Endodermal cell (in vitro differentiated cells): ENCODE results near the gene GNG13. TPM values are rescaled to one million over a fixed set of nuclear protein-coding genes. Genes with fewer than 3 reads are reported as not detected.

Source experiments
- DNase-seq: peaks from one replicate; pipeline ENCODE4 v3.0.0-alpha.2; 2017
- H3K27ac ChIP-seq: 2 replicates; pipeline ENCODE4 v1.5.1; 2013; ENCODE audit warnings: mild to moderate bottlenecking, low read depth, low read length, moderate library complexity
- H3K27me3 ChIP-seq: 2 replicates; pipeline ENCODE4 v1.6.1; 2013; ENCODE audit warnings: mild to moderate bottlenecking, low read length, moderate library complexity; ENCODE audit not compliant: insufficient read depth, control insufficient read depth, poor library complexity, severe bottlenecking
- H3K36me3 ChIP-seq: 2 replicates; pipeline ENCODE4 v1.7.0; 2013; ENCODE audit warnings: mild to moderate bottlenecking, low read length, moderate library complexity; ENCODE audit not compliant: control insufficient read depth, insufficient read depth
- H3K4me1 ChIP-seq: one replicate; pipeline ENCODE4 v1.7.0; 2013; ENCODE audit warnings: low read length; ENCODE audit not compliant: control insufficient read depth, insufficient read depth
- H3K4me3 ChIP-seq: 2 replicates; pipeline ENCODE4 v1.5.1; 2013; ENCODE audit warnings: mild to moderate bottlenecking, low read length, moderate library complexity
- H3K9ac ChIP-seq: 2 replicates; pipeline ENCODE4 v1.6.1; 2013; ENCODE audit warnings: mild to moderate bottlenecking, low read length, moderate library complexity; ENCODE audit not compliant: poor library complexity, severe bottlenecking; ENCODE audit errors: extremely low read depth
- H3K9me3 ChIP-seq: 2 replicates; pipeline ENCODE4 v1.6.1; 2013; ENCODE audit warnings: mild to moderate bottlenecking, low read length, moderate library complexity; ENCODE audit not compliant: control insufficient read depth
- H3K27ac Mint-ChIP-seq: 2 replicates; pipeline ENCODE4 v1.8.0; 2020; ENCODE audit warnings: mixed read lengths
- H3K27me3 Mint-ChIP-seq: 2 replicates; pipeline ENCODE4 v1.8.0; 2021; ENCODE audit warnings: mild to moderate bottlenecking, mixed read lengths; ENCODE audit not compliant: insufficient read depth
- H3K36me3 Mint-ChIP-seq: 2 replicates; pipeline ENCODE4 v1.8.0; 2020; ENCODE audit warnings: low read depth, mixed read lengths
- H3K4me1 Mint-ChIP-seq: 2 replicates; pipeline ENCODE4 v1.8.0; 2020; ENCODE audit warnings: mixed read lengths
- H3K4me3 Mint-ChIP-seq: 2 replicates; pipeline ENCODE4 v1.8.0; 2020; ENCODE audit warnings: mild to moderate bottlenecking, moderate library complexity, mixed read lengths
- H3K9me3 Mint-ChIP-seq: 2 replicates; pipeline ENCODE4 v1.8.0; 2020; ENCODE audit warnings: mild to moderate bottlenecking, mixed read lengths
- WGBS, 2 experiments: methylation state at CpG; one replicate each; pipeline versions ENCODE4 v1.1.5 to v1.1.7; 2013; ENCODE audit warnings: missing lambda C conversion rate in 2 of 2, mixed read lengths in 1 of 2; ENCODE audit not compliant: insufficient coverage in 1 of 2, insufficient read length in 1 of 2; 5-methylcytosine and 5-hydroxymethylcytosine counted together
- total RNA-seq, 2 donors: library from RNA; stranded (reverse); fragmentation: NEBNext Ultra II Directional in 1 of 2; extraction: Animal tissue kit (Norgen Biotek cat#: 25700) in 1 of 2; gene quantifications; 2 replicates in 1 of 2; 3 replicates in 1 of 2; pipeline ENCODE4 v1.2.1, GENCODE V29; 2021
- TF ChIP-seq, protein P1 (sequence below): fragments of 200-600 bp; sonication (generic); conservative IDR thresholded peaks from 2 replicates; pipeline ENCODE4 v1.5.0; 2021; ENCODE audit warnings: antibody characterized with exemption, mild to moderate bottlenecking

The GNG13 gene
- total RNA-seq, 2 donors from 2014 or later, result not detected

DNA sequence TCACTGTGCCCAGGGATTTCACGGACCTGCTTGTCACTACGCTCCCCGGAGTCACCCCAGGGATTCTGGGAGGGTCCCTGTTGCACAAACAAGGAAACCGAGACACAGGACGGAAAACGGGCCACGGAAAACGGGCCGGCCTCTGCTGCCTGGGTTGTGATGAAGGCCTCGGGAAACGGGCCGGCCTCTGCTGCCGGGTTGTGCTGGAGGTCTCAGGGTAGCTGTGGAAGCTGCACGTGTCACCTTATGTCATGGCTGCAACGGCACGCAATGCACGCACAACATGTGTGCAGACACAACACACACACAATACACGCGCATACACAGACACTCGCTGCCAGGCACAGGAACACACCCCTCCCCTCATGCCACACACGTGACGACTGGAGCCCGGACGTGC lies 27.0 kb upstream of the GNG13 start:
- H3K4me1 ChIP-seq, result no peaks in the 10 kb centered on the region
- H3K4me3 Mint-ChIP-seq, result no peak overlapping the region
- H3K36me3 Mint-ChIP-seq, result no peaks in the 10 kb centered on the region
- no peaks in the 10 kb centered on the region for H3K9me3 Mint-ChIP-seq
- TF ChIP-seq, protein P1, sequence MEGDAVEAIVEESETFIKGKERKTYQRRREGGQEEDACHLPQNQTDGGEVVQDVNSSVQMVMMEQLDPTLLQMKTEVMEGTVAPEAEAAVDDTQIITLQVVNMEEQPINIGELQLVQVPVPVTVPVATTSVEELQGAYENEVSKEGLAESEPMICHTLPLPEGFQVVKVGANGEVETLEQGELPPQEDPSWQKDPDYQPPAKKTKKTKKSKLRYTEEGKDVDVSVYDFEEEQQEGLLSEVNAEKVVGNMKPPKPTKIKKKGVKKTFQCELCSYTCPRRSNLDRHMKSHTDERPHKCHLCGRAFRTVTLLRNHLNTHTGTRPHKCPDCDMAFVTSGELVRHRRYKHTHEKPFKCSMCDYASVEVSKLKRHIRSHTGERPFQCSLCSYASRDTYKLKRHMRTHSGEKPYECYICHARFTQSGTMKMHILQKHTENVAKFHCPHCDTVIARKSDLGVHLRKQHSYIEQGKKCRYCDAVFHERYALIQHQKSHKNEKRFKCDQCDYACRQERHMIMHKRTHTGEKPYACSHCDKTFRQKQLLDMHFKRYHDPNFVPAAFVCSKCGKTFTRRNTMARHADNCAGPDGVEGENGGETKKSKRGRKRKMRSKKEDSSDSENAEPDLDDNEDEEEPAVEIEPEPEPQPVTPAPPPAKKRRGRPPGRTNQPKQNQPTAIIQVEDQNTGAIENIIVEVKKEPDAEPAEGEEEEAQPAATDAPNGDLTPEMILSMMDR, result no peak
- H3K27me3 Mint-ChIP-seq, result no peaks in the 10 kb centered on the region
- H3K36me3 ChIP-seq, result no peaks in the 10 kb centered on the region
- no peak overlapping the region for H3K9ac ChIP-seq
- H3K4me3 ChIP-seq, result no peak overlapping the region
- H3K27me3 ChIP-seq, result no peaks in the 10 kb centered on the region
- no peaks in the 10 kb centered on the region for H3K4me1 Mint-ChIP-seq
- 92 to 98% methylated on average over 13 to 24 of the region's 24 CpGs for WGBS, 2 experiments
- H3K27ac Mint-ChIP-seq, result no peak overlapping the region
- DNase-seq, result no peak
- H3K27ac ChIP-seq, result no peak overlapping the region
- no peaks in the 10 kb centered on the region for H3K9me3 ChIP-seq

- 88 to 90% methylated on average over 32 to 36 of the region's 36 CpGs for WGBS, 2 experiments
- Histone ChIP-seq H3K9ac (no peak overlapping the region), H3K4me1 (no peaks in the 10 kb centered on the region), H3K4me3 (no peak overlapping the region), H3K27ac (no peak overlapping the region), H3K27me3 (no peaks in the 10 kb centered on the region), H3K36me3 (no peaks in the 10 kb centered on the region), H3K9me3 (no peaks in the 10 kb centered on the region)
- Mint-ChIP-seq H3K4me3 (no peak overlapping the region), H3K27me3 (no peaks in the 10 kb centered on the region), H3K36me3 (no peaks in the 10 kb centered on the region), H3K27ac (peak overlapping the region; percentile 52), H3K4me1 (no peaks in the 10 kb centered on the region), H3K9me3 (no peaks in the 10 kb centered on the region)
- DNase-seq, result no peak
- TF ChIP-seq, protein P1, result no peak
Observed at GRCh38 chr16:825341-826061, 25.0 kb upstream of the GNG13 start.

GRCh38 chr16:824601-825000 lies 24.1 kb upstream of the GNG13 start:
- Histone ChIP-seq H3K36me3 (no peaks in the 10 kb centered on the region), H3K27me3 (no peaks in the 10 kb centered on the region), H3K9ac (no peak overlapping the region), H3K4me1 (no peaks in the 10 kb centered on the region), H3K27ac (no peak overlapping the region), H3K9me3 (no peaks in the 10 kb centered on the region), H3K4me3 (no peak overlapping the region)
- H3K27me3 Mint-ChIP-seq, result no peaks in the 10 kb centered on the region
- no peak overlapping the region for H3K27ac Mint-ChIP-seq
- no peaks in the 10 kb centered on the region for H3K36me3 Mint-ChIP-seq
- TF ChIP-seq, protein P1, result no peak
- 92% methylated on average over 24 to 25 of the region's 25 CpGs for WGBS, 2 experiments
- H3K4me1 Mint-ChIP-seq, result no peaks in the 10 kb centered on the region
- no peak overlapping the region for H3K4me3 Mint-ChIP-seq
- no peak for DNase-seq
- H3K9me3 Mint-ChIP-seq, result no peaks in the 10 kb centered on the region
